Endothelial cell of umbilical vein (primary cell): ENCODE results near the gene ACP2. TPM values are rescaled to one million over a fixed set of nuclear protein-coding genes. Genes with fewer than 3 reads are reported as not detected.

Experiments
- BruUV-seq: library from RNA; stranded (reverse); fragments of 400-500 nt; replicated peaks from 2 replicates; lab custom pipeline; 2021; lab: Mats Ljungman, UMichigan
- CTCF ChIA-PET: fragments of 300-600, 350-600 bp; sonication (Branson Sonifier 250); formaldehyde crosslinking; loops from one replicate; lab custom pipeline; 2021; ENCODE audit warnings: antibody characterized with exemption, inconsistent platforms; lab: Charles Lee
- POLR2A ChIA-PET: fragments of 300-600, 350-600 bp; sonication (Branson Sonifier 250); formaldehyde crosslinking; loops from one replicate; lab custom pipeline; 2021; ENCODE audit warnings: antibody characterized with exemption, inconsistent platforms; lab: Charles Lee
- DNase-seq: peaks from one replicate; pipeline ENCODE4 v3.0.0-alpha.2; 2011; ENCODE audit warnings: low read depth, low spot score
- FAIRE-seq: peaks from 2 replicates; lab custom pipeline; 2011; peaks lifted over from hg19 to GRCh38; lab: Jason Lieb, UNC
- H2AFZ ChIP-seq: 2 replicates; pipeline ENCODE4 v1.6.0; 2012; ENCODE audit warnings: low read depth, low read length, control low read depth, inconsistent platforms
- H3K27ac ChIP-seq: 2 replicates; pipeline ENCODE4 v1.5.1; 2011; ENCODE audit warnings: low read depth, mild to moderate bottlenecking, control low read depth, low read length, moderate library complexity; ENCODE audit not compliant: insufficient read depth
- H3K27me3 ChIP-seq, 2 experiments: 2 replicates each; pipeline versions ENCODE4 v1.6.0 to v1.6.1; 2011; ENCODE audit warnings: low read length in 2 of 2, mixed read lengths in 1 of 2; ENCODE audit not compliant: control insufficient read depth in 2 of 2, insufficient read depth in 2 of 2
- H3K36me3 ChIP-seq, 2 experiments: 2 replicates in 1 of 2; 3 replicates in 1 of 2; pipeline ENCODE4 v1.5.1; 2011; ENCODE audit warnings: low read length in 2 of 2, mild to moderate bottlenecking in 1 of 2, moderate library complexity in 1 of 2; ENCODE audit not compliant: control insufficient read depth in 2 of 2, insufficient read depth in 2 of 2; ENCODE audit errors: extremely low read depth in 1 of 2
- H3K4me1 ChIP-seq: 3 replicates; pipeline ENCODE4 v1.5.1; 2011; ENCODE audit warnings: mild to moderate bottlenecking, low read length; ENCODE audit not compliant: control insufficient read depth, insufficient read depth; ENCODE audit errors: extremely low read depth
- H3K4me2 ChIP-seq: 2 replicates; pipeline ENCODE4 v1.6.1; 2011; ENCODE audit warnings: low read length, control low read depth, mixed read lengths; ENCODE audit not compliant: insufficient read depth
- H3K4me3 ChIP-seq, 3 experiments: fragments of 200-600 bp in 1 of 3; sonication (generic), shearing (Covaris generic) in 1 of 3; replicated peaks in 1 of 3; 2 replicates each; pipeline ENCODE4 v1.5.1; 2011 to 2016; ENCODE audit warnings: control low read depth in 3 of 3, low read length in 3 of 3, mild to moderate bottlenecking in 2 of 3, inconsistent platforms in 1 of 3, low read depth in 1 of 3, moderate library complexity in 1 of 3; ENCODE audit not compliant: insufficient read depth in 1 of 3
- H3K79me2 ChIP-seq: 2 replicates; pipeline ENCODE4 v1.6.0; 2012; ENCODE audit warnings: low read length, inconsistent platforms; ENCODE audit not compliant: control insufficient read depth, insufficient read depth
- H3K9ac ChIP-seq: replicated peaks from 2 replicates; pipeline ENCODE3; 2011; ENCODE audit warnings: low read length, control low read depth; ENCODE audit not compliant: insufficient read depth; ENCODE audit errors: extremely low read depth
- H3K9me1 ChIP-seq: replicated peaks from 3 replicates; pipeline ENCODE4 v1.6.0; 2011; ENCODE audit warnings: mild to moderate bottlenecking, low read length; ENCODE audit not compliant: control insufficient read depth, insufficient read depth; ENCODE audit errors: extremely low read depth
- H3K9me3 ChIP-seq: replicated peaks from 2 replicates; pipeline ENCODE4 v1.5.1; 2012; ENCODE audit warnings: low read length, inconsistent platforms; ENCODE audit not compliant: control insufficient read depth, insufficient read depth
- H4K20me1 ChIP-seq: replicated peaks from 2 replicates; pipeline ENCODE3; 2011; ENCODE audit warnings: mild to moderate bottlenecking, low read length; ENCODE audit not compliant: control insufficient read depth, insufficient read depth; ENCODE audit errors: extremely low read depth
- CTCF ChIP-seq, 2 donors: IDR thresholded peaks; 1 replicate in 1 of 2; 2 replicates in 1 of 2; pipeline ENCODE4 v1.5.1; 2011; ENCODE audit warnings: low read length in 2 of 2, mild to moderate bottlenecking in 2 of 2, moderate library complexity in 2 of 2, control low read depth in 1 of 2, inconsistent platforms in 1 of 2, low read depth in 1 of 2; ENCODE audit not compliant: insufficient read depth in 1 of 2; ENCODE audit errors: extremely low read depth in 1 of 2
- EZH2 ChIP-seq: IDR thresholded peaks from 2 replicates; pipeline ENCODE4 v1.6.1; 2012; ENCODE audit warnings: borderline replicate concordance, low read depth, mild to moderate bottlenecking, moderate library complexity, low read length, inconsistent platforms; ENCODE audit not compliant: severe bottlenecking
- FOS ChIP-seq: IDR thresholded peaks from 2 replicates; pipeline ENCODE4 v1.6.1; 2011; ENCODE audit warnings: mild to moderate bottlenecking, low read length, moderate library complexity, borderline replicate concordance; ENCODE audit not compliant: insufficient read depth
- GATA2 ChIP-seq: IDR thresholded peaks from 2 replicates; pipeline ENCODE4 v1.7.0; 2011; ENCODE audit warnings: low read depth, mild to moderate bottlenecking, moderate library complexity, mixed read lengths, low read length; ENCODE audit not compliant: insufficient read length, insufficient read depth
- JUN ChIP-seq: IDR thresholded peaks from 2 replicates; pipeline ENCODE4 v1.6.1; 2011; ENCODE audit warnings: borderline replicate concordance, low read depth; ENCODE audit not compliant: insufficient read length, insufficient read depth
- MAX ChIP-seq: IDR thresholded peaks from 2 replicates; pipeline ENCODE4 v1.6.1; 2011; ENCODE audit not compliant: insufficient read depth, insufficient read length
- MYC ChIP-seq: IDR thresholded peaks from one replicate; pipeline ENCODE4 v1.6.1; 2011; ENCODE audit warnings: mild to moderate bottlenecking, low read depth, low read length
- POLR2A ChIP-seq: IDR thresholded peaks from 2 replicates; pipeline ENCODE4 v1.6.1; 2012; ENCODE audit warnings: low read depth, mild to moderate bottlenecking, control low read depth, low read length
- POLR2AphosphoS5 ChIP-seq: IDR thresholded peaks from 2 replicates; pipeline ENCODE4 v1.6.1; 2012; ENCODE audit warnings: low read depth, mild to moderate bottlenecking, control low read depth, low read length, moderate library complexity; ENCODE audit not compliant: insufficient read depth
- dilution Hi-C: fragments of 300-500 bp; cut with MboI; formaldehyde crosslinking; loops from one replicate; pipeline ENCODE4 v1.15.0; 2019; ENCODE audit warnings: low sequenced_read_pairs; ENCODE audit not compliant: extremely low pct_ligation_motif_present
- intact Hi-C: fragments of 100-400 bp; cut with micrococcal nuclease; formaldehyde crosslinking; loops from one replicate; pipeline ENCODE4 v1.10.0; 2022
- polyA plus RNA-seq, 4 experiments: library from polyadenylated mRNA; depleted of rRNA in 3 of 4; stranded (reverse) in 3 of 4; unstranded in 1 of 4; fragments of >200 nt; gene quantifications; 2 replicates each; pipeline versions ENCODE4 v1.2.1 to v1.2.3, GENCODE V29; 2011 to 2012; ENCODE audit warnings: missing spikeins in 1 of 4
- total RNA-seq: library from RNA; stranded (reverse); gene quantifications from 2 replicates; pipeline ENCODE4 v1.2.3, GENCODE V29; 2021

The ACP2 gene
- total and polyA plus RNA-seq, 2 donors (not counting 3 experiments of a cell fraction or from before 2014, with no cell fraction given) = 35.6 to 49.2 TPM

GRCh38 chr11:47267876-47268275 is 19.3 kb upstream of the ACP2 start:
- Histone ChIP-seq H3K79me2 (peaks cover 24% of the 10 kb centered on the region), H2AFZ (no peak overlapping the region), H3K27me3 (no peaks in the 10 kb centered on the region), H4K20me1 (no peaks in the 10 kb centered on the region), H3K9me1 (no peaks in the 10 kb centered on the region), H3K4me1 (peaks cover 37% of the 10 kb centered on the region), H3K4me3 (no peak overlapping the region), H3K9ac (no peak overlapping the region), H3K4me2 (no peak overlapping the region), H3K36me3 (no peaks in the 10 kb centered on the region), H3K9me3 (no peaks in the 10 kb centered on the region), H3K27ac (no peak overlapping the region)
- DNase-seq = no peak
- ChIA-PET CTCF (interaction anchor here (1.1 to 1.8 kb wide), 5 partner anchors 8 to 88 kb away, joined by 3 to 7 read pairs (median 5); partner anchors contain the start of genes ACP2 and NR1H3), POLR2A (interaction anchor here (0.6 kb wide), 2 partner anchors 17 to 53 kb away, joined by 3 read pairs; partner anchors contain the start of gene DDB2)
- no peak for TF ChIP-seq MAX
- TF ChIP-seq GATA2 = no peak
- TF ChIP-seq FOS = no peak
- dilution Hi-C loops = no loop called here
- BruUV-seq = no TSS peak
- intact Hi-C loops = loop anchor here (5.0 kb wide), 1 partner anchor 139 kb away; the partner anchor contains the start of gene SLC39A13
- FAIRE-seq = no peak

GRCh38 chr11:47264521-47264920 is 15.9 kb upstream of the ACP2 start:
- H4K20me1 ChIP-seq = no peaks in the 10 kb centered on the region
- TF ChIP-seq POLR2A (no peak), CTCF (IDR thresholded peaks at IDR 0.05; ENCODE audit: extremely low read depth in 1 of 2, insufficient read depth in 1 of 2, low read depth in 1 of 2, low read length in 2 of 2) (no peak), FOS (no peak), JUN (no peak), EZH2 (no peak), GATA2 (no peak), MYC (no peak), POLR2AphosphoS5 (no peak), MAX (no peak)
- H3K27ac ChIP-seq = peak overlapping the region; percentile 54
- no peak overlapping the region for H2AFZ ChIP-seq
- peaks cover 28% of the 10 kb centered on the region for H3K4me1 ChIP-seq
- H3K4me3 ChIP-seq = no peak overlapping the region
- no peaks in the 10 kb centered on the region for H3K36me3 ChIP-seq
- H3K9me1 ChIP-seq = no peaks in the 10 kb centered on the region
- no peak overlapping the region for H3K4me2 ChIP-seq
- ChIA-PET POLR2A (no interaction called here), CTCF (interaction anchor here (3.2 kb wide), 1 partner anchor 30 kb away, joined by 10 read pairs; no protein-coding TSS in a partner anchor)
- H3K9ac ChIP-seq = no peak overlapping the region
- no peaks in the 10 kb centered on the region for H3K9me3 ChIP-seq
- FAIRE-seq (no peak), DNase-seq (no peak)
- H3K79me2 ChIP-seq = no peaks in the 10 kb centered on the region
- intact Hi-C loops (no loop called here), dilution Hi-C loops (no loop called here)
- no TSS peak for BruUV-seq
- H3K27me3 ChIP-seq = no peaks in the 10 kb centered on the region
